Mesothelial cell of epicardium (in vitro differentiated cells): ENCODE results near the gene SPRED2. TPM values are rescaled to one million over a fixed set of nuclear protein-coding genes. Genes with fewer than 3 reads are reported as not detected.

Source experiments
- DNase-seq, 2 experiments: peaks; one replicate each; pipeline ENCODE4 v3.0.0; 2021; ENCODE audit warnings: low spot score in 2 of 2; ENCODE audit not compliant: unreplicated experiment in 2 of 2
- H3K27ac Mint-ChIP-seq: 2 replicates; pipeline ENCODE4 v1.8.0; 2021; ENCODE audit warnings: mixed read lengths
- H3K27me3 Mint-ChIP-seq: 2 replicates; pipeline ENCODE4 v1.8.0; 2021; ENCODE audit warnings: low read depth, mixed read lengths
- H3K36me3 Mint-ChIP-seq: 2 replicates; pipeline ENCODE4 v1.8.0; 2021; ENCODE audit warnings: mixed read lengths
- H3K4me1 Mint-ChIP-seq: 2 replicates; pipeline ENCODE4 v1.8.0; 2021; ENCODE audit warnings: mixed read lengths
- H3K4me3 Mint-ChIP-seq: 2 replicates; pipeline ENCODE4 v1.8.0; 2021; ENCODE audit warnings: mild to moderate bottlenecking, moderate library complexity, mixed read lengths
- H3K9me3 Mint-ChIP-seq: 2 replicates; pipeline ENCODE4 v1.8.0; 2021; ENCODE audit warnings: mixed read lengths
- CTCF ChIP-seq: fragments of 200-600 bp; sonication (generic); IDR thresholded peaks from one replicate; pipeline ENCODE4 v1.5.0; 2021; ENCODE audit warnings: antibody characterized with exemption; ENCODE audit not compliant: unreplicated experiment
- total RNA-seq: library from RNA; stranded (reverse); gene quantifications from 3 replicates; pipeline ENCODE4 v1.2.1, GENCODE V29; 2021

SPRED2 gene
- total RNA-seq, 1 donor from 2014 or later, result 31.5 TPM

DNA sequence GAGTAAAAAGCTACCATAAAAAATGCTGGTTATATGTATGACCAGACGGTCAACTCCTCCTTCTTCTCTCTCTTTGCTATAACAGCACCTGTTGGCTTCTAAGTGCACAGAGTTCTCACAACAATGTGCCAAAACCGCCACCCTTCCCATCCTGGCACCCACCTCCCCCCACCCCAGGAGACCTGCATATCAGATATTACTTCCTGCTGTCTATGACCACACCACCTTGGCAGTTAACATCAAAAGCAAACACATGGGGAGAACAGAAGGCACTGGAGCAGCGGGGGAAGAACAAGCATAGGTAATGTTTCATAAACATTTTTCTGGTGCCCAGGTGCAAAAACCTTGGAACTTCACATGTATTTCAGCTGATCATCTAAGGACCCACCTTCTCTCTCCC lies 15.5 kb downstream of the SPRED2 start:
- Mint-ChIP-seq H3K27ac (no peak overlapping the region), H3K36me3 (no peaks in the 10 kb centered on the region), H3K4me3 (no peak overlapping the region), H3K27me3 (no peaks in the 10 kb centered on the region), H3K9me3 (no peaks in the 10 kb centered on the region), H3K4me1 (peaks cover 10% of the 10 kb centered on the region)
- no peak for DNase-seq
- no peak for TF ChIP-seq CTCF

GRCh38 chr2:65416321-65416720 lies 16.1 kb downstream of the SPRED2 start:
- no peak overlapping the region for H3K4me3 Mint-ChIP-seq
- no peak for TF ChIP-seq CTCF
- DNase-seq, result no peak
- no peaks in the 10 kb centered on the region for H3K27me3 Mint-ChIP-seq
- H3K9me3 Mint-ChIP-seq, result no peaks in the 10 kb centered on the region
- H3K4me1 Mint-ChIP-seq, result peaks cover 7% of the 10 kb centered on the region
- no peak overlapping the region for H3K27ac Mint-ChIP-seq
- H3K36me3 Mint-ChIP-seq, result no peaks in the 10 kb centered on the region

GRCh38 chr2:65415091-65415490 lies 17.3 kb downstream of the SPRED2 start:
- TF ChIP-seq CTCF, result no peak
- no peak overlapping the region for H3K4me3 Mint-ChIP-seq
- H3K27me3 Mint-ChIP-seq, result no peaks in the 10 kb centered on the region
- no peaks in the 10 kb centered on the region for H3K9me3 Mint-ChIP-seq
- DNase-seq, result no peak
- no peaks in the 10 kb centered on the region for H3K36me3 Mint-ChIP-seq
- H3K27ac Mint-ChIP-seq, result no peak overlapping the region
- H3K4me1 Mint-ChIP-seq, result no peaks in the 10 kb centered on the region

- Mint-ChIP-seq H3K9me3 (no peaks in the 10 kb centered on the region), H3K27me3 (no peaks in the 10 kb centered on the region), H3K4me3 (no peak overlapping the region), H3K4me1 (no peaks in the 10 kb centered on the region), H3K36me3 (no peaks in the 10 kb centered on the region), H3K27ac (no peak overlapping the region)
- no peak for DNase-seq
- no peak for TF ChIP-seq CTCF
Measured at GRCh38 chr2:65413610-65414009, 18.8 kb downstream of the SPRED2 start.

DNA sequence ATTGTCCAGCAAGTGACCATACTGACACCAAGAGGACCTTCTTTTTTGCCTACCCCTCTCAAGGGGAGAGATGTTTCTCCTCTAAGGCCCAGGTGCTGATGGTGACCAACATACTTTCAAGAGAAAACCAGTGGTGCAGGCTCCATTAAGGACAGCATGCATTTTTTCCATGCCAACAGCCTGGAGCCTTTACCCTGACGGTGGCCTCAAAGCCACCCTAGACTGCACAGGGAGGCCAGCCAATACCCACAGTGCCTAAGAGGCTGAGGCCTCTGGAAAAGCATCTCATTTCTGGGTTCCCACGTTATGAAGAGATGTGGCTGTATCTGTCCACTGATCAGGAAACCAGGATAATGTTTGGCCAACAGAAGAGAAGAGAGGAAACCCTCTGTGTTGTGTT lies 19.3 kb downstream of the SPRED2 start:
- Mint-ChIP-seq H3K27ac (no peak overlapping the region), H3K9me3 (no peaks in the 10 kb centered on the region), H3K4me1 (peaks cover 2% of the 10 kb centered on the region), H3K27me3 (no peaks in the 10 kb centered on the region), H3K36me3 (no peaks in the 10 kb centered on the region), H3K4me3 (no peak overlapping the region)
- TF ChIP-seq CTCF, result no peak
- DNase-seq, result no peak
